Measurements from ENCODE around the gene CDCA5.

Gene CDCA5, protein sequence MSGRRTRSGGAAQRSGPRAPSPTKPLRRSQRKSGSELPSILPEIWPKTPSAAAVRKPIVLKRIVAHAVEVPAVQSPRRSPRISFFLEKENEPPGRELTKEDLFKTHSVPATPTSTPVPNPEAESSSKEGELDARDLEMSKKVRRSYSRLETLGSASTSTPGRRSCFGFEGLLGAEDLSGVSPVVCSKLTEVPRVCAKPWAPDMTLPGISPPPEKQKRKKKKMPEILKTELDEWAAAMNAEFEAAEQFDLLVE

DNA sequence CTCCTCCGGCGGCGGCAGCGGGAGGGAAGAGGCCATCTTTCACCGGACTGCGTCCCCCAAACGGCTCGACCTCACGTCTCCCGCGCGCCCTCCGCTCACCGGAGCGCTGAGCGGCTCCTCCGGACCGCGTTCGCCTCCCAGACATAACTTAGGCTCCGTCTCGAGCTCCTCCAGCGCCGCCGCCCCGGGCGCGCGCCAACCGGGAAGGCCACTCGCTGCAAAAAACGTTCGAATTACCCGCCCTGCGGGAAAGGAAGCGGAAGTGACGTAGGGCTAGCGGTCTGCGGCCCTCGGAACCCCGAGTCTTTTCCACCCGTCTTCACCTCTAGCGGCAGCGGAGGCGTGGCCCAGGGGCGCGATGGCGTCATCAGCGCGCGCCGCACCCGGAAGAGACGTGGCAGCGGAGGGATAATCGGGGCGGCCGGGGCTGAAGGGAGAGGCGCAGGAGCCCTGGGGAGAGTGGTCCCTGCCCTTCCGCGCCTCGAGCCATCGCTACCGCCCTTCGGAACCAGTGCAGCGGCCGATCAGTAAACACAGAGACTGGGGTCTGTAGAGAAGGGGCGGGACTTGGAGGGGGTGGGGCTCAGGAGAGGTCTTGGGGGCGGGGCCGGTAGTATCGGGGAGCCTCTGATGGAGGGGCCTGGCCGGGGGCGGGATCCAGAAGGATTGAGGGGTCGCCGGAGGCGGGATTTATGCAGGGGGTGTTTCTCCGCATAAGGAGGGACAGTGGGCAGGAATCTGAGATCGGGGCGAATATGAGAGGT, at the start of gene CDCA5, which contains the start of gene ZFPL1:
Gene CDCA5, minus strand, starts transcription at position 207 of the 764 bp plus-strand sequence. Its CDS starts 62 bp downstream, at position 145.
Gene ZFPL1, plus strand, starts transcription at position 389 of the 764 bp plus-strand sequence. CDS start 477 bp downstream, outside the sequence.
- peak within 1 kb of the TSS; percentile 92 for H3K4me3 ChIP-seq (ENCODE audit: low read depth, low read length)
- TF ChIP-seq, protein P1, sequence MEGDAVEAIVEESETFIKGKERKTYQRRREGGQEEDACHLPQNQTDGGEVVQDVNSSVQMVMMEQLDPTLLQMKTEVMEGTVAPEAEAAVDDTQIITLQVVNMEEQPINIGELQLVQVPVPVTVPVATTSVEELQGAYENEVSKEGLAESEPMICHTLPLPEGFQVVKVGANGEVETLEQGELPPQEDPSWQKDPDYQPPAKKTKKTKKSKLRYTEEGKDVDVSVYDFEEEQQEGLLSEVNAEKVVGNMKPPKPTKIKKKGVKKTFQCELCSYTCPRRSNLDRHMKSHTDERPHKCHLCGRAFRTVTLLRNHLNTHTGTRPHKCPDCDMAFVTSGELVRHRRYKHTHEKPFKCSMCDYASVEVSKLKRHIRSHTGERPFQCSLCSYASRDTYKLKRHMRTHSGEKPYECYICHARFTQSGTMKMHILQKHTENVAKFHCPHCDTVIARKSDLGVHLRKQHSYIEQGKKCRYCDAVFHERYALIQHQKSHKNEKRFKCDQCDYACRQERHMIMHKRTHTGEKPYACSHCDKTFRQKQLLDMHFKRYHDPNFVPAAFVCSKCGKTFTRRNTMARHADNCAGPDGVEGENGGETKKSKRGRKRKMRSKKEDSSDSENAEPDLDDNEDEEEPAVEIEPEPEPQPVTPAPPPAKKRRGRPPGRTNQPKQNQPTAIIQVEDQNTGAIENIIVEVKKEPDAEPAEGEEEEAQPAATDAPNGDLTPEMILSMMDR (IDR thresholded peaks at IDR 0.05; ENCODE audit: low read depth, low read length, missing control alignments): no peak
- peak; percentile 85 for DNase-seq (ENCODE audit: low read depth)

DNA sequence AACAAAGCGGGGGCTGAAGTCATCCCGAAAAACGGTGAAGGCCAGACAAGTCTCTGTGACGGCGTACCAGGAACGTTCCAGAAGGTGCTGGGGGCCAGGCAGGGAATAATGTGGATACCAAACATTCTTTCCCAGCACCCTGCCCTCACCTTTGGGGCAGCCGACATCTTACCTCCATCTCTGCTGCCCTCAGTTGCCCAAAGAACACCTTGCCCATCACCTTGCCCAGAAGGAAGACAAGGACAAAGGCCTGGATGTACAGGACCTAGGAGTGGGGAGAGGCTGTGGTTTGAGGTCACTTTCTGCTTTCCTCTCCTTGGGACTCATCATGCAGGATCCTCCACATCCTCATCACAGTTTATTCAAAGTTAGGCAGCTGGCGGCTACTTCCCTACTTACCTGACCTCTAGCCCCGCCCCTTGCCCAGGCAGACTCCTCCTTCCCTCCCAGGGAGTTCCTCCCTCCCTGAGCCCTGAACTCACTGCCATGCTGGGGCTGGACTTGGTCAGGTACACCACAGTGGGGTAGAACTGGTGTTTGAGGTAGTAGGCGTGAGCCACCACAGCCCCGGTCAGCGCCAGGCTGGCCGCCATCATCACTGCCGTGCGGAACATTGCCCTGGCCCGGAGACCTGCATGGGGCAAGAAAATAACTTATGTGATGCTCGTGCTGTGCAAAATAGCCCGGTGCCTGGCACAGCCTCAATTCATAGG, 49.3 kb upstream of the CDCA5 start:
- TF ChIP-seq, protein P1 (IDR thresholded peaks at IDR 0.05; ENCODE audit: low read depth, low read length, missing control alignments): no peak
- DNase-seq (ENCODE audit: low read depth): peak; percentile 65

DNA sequence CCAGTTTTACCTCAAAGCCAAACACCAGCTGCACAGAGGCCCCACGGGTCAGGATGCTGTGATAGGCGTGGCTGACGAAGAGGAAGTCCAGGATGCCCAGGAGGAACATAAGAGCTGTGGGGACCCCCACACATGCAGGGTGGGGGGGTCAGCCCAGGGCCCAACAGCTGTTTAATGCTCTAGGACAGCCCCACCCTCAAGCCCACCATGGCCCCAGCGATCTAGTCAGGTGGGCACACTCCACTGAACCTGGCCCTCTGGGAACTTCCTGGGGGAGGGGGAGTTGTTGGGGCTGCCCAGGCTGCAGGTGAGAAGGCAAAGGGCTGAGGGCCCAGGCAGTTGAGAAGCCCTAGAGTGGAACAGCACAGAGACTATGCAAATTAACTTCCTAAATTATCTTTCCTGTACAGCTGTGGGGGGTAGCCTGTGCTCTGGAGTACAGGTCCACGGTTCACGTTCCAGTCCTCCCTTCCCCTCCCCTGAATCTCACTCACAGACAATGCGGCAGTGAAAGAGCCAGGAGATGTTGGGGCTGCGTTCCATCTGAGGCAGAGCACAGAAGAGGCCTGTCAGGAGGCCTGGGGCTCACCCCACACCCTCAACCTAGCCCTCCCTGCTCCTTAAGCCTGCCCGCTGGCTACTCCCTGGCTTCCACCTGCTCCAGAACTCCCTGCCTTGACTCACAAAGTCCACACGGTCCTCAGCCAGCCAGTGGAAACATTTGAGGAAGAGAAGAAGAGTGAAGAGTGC, 48.6 kb upstream of the CDCA5 start:
- peak overlapping the region; percentile 86 for H3K4me3 ChIP-seq (ENCODE audit: low read depth, low read length)
- peak; percentile 78 for DNase-seq (ENCODE audit: low read depth)
- TF ChIP-seq, protein P1 (IDR thresholded peaks at IDR 0.05; ENCODE audit: low read depth, low read length, missing control alignments): no peak

More for the DNA sequence above, 49.3 kb upstream of the CDCA5 start:
- H3K4me3 ChIP-seq (ENCODE audit: low read depth, low read length): peak overlapping the region; percentile 86

DNA sequence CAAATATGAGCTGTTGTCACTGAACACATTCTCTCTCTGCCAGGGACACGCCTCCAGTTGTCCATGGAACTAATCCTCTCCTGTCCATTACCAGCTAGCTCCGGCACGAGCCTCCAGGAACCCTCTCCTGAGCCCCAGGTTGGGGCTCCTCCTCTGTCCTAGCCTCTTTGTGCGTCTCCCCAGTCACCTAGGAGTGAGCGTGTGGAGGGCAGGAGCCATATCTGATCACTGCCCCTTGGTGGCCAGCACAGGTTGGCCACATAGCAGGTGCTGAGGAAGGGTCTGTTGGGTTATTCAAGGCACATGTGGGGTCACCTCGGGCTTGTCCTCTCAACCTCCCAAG, 48.0 kb upstream of the CDCA5 start:
- peak overlapping the region; percentile 86 for H3K4me3 ChIP-seq (ENCODE audit: low read depth, low read length)
- TF ChIP-seq, protein P1 (IDR thresholded peaks at IDR 0.05; ENCODE audit: low read depth, low read length, missing control alignments): no peak
- DNase-seq (ENCODE audit: low read depth): no peak

DNA sequence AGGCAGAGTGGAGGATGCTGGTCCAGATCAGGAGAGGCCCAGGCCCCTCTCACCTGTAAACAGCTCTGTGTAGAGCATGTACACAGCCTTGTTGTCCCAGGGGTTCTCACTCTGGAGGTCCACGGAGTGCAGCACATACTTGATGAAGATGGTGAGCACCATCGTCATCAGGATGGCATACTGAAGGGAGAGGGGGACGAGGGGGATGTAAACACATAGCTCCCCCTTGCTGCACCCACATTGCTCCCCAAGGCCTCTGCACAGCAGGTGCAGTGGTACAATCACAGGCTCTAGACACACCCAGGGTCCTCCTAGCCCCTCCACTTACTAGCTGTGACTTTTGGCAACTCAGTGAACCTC, 47.6 kb upstream of the CDCA5 start:
- DNase-seq (ENCODE audit: low read depth): no peak
- H3K4me3 ChIP-seq (ENCODE audit: low read depth, low read length): peak overlapping the region; percentile 86; the same call in 1 of the 2 replicates
- TF ChIP-seq, protein P1 (IDR thresholded peaks at IDR 0.05; ENCODE audit: low read depth, low read length, missing control alignments): no peak

DNA sequence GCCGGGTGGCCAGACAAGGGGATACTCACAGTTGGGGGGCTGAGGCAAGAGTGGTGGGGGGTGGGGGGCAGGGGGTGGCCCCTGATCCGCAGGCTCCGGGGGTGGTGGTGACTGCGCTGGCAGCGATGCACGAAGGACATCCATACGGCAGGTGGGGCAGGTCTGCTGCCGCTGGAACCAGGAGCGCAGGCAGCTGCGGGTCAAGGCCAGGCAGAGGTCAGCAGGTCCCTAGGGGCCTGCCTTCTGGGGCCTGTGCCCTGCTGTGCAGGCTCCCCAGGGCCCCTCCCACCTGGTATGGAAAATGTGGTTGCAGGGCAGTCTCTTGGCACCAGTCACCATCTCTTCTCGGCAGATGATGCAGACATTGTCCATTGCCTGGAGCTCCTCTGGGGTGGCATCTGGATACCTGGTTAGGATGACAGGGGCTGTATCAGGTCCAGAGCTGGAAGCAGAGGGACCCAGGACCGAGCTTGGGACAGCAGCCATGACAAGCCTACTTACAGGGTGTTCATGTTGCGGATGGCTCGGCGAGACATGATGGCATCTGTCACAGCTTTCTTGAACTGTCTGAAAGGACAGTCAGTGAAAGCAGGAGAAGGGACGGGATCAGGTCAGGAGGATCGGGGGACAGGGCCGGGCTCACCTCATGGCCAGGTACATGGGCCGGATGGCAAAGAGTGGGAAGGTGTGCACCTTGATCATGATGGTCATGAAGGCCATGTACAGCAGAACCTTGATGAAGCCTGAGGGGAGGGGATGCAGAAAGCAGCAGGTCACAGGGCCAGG, 47.0 kb upstream of the CDCA5 start:
- no peak overlapping the region for H3K4me3 ChIP-seq (ENCODE audit: low read depth, low read length)
- no peak for DNase-seq (ENCODE audit: low read depth)
- TF ChIP-seq, protein P1 (IDR thresholded peaks at IDR 0.05; ENCODE audit: low read depth, low read length, missing control alignments): no peak
